NCI-H1105 treated with DMSO at 0.1 percent for 48 hours (cell line): ENCODE measurements around the gene RRAD.
"Not testable (repeated sequence)": the region's sequence is repeated elsewhere in the genome, so short reads cannot be mapped to it uniquely, and the experiment has no call there.

Experiments
- DNase-seq: peaks from one replicate; lab custom pipeline; 2025; lab: John Stamatoyannopoulos, UW

RRAD gene

DNA sequence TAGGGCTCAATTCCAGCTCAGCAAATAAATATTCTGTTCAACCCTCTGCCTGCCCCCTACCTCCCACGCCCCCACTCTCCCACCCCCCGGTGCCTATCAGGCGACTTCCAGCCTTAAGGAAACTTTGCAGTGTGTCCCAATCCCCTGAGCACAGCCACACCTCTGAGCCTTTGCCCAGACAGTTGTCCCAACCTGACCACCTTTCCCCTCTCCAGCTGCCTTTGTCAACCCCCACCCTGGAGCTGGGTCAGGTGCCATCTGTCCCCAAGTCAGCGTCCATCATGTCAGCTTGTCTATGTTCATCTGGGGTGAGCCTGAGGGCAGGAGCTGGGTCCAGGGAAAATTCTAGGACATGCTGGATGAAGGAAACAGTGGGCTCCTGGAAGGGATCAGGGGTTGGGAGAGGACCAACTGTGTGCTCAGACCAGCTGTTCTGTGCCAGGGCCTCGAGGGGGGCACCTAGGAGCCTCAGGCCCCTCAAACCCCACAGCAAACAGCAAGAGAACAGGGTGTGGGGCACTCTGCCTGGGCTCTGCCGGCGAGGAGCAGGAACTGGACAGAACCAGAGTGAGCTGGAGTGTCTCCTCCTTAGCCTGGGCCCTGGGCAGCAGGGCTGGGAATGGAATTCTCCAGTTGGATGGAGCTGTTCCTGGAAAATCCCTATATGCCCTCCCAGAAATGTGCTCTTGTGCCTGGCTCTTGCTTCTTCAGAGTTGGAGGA lies 24.5 kb downstream of the RRAD start:
- no peak for DNase-seq

DNA sequence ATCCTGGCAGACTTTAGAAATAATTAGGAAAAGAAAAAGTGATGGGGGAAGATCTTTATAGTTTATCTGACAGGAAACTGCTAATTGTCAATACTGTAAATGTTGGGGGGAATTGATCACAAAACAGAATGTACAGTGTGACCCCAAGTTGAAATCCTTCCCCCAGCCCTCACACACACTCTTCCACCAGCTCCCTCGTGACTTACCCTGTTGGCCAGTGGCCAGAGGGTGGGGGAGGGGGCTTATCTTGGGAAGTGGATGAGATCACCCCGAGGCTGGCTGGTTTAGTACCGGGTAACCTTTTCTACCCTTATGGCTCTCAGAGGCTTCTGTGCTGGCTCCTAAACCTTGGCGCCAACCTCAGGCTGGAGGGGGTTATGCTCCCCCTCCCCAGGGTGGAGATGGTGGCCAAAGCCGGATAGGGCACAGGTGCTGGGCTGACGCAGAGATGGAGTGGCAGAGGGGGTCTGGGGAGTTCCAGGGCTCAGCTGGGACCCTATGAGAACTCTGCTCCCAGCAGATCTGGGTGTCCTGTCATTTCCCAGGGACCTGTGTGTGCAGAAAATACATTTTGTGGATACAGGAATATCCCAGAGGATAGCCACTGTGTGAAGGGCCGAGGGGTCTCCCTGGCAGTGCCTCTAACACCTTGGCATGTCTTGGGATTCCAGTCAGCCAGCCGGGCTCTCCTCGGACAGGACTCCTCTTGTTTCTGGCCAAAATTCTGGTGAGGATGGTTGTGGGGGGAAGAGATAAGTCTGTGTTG lies 25.2 kb downstream of the RRAD start:
- DNase-seq, result peak; percentile 16

DNA sequence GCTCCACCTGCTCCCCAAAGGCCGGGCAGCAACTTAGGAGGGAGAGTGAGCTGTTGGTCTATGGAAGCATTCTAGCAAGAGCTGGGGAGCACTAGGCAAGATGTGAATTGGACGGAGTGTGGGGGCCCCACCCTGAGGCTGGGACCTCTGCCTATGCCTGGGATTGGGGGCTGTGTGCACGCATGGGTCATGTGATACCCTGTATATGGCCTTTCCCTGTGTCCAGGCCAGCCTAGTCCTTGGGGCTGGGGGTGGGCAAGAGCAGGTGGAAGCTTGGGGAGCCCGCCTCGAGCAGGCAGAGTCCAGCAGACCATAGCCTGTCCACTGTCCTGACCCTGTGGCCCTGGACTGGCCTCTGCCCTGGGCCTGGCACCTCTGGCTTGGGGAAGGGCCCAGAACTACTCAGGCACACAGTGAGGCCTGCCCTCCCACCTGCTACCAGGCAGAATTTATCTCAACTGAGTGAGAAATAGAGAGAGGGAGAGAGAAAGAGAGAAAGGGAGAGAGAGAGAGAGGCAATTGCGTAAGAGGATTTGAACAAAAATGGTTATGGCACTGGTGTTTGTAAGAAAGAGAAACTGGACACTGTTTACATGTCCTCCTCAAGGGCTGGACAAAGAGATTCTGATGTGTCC lies 25.9 kb downstream of the RRAD start:
- DNase-seq, result no peak

GRCh38 chr16:66898933-66899309 lies 26.4 kb downstream of the RRAD start:
- DNase-seq, result no peak

GRCh38 chr16:66898207-66898606 lies 27.1 kb downstream of the RRAD start:
- no peak for DNase-seq

DNA sequence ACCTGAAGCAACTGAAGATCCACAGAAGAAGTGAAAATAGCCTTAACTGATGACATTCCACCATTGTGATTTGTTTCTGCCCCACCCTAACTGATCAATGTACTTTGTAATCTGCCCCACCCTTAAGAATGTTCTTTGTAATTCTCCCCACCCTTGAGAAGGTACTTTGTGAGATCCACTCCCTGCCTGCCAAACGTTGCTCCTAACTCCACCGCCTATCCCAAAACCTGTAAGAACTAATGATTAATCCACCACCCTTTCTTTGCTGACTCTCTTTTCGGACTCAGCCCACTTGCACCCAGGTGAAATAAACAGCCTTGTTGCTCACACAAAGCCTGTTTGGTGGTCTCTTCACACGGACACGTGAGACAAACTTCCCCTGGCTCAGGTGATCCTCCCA lies 28.7 kb downstream of the RRAD start:
- DNase-seq, result not testable (repeated sequence)

- DNase-seq, result no peak
Observed at GRCh38 chr16:66895999-66896398, 29.3 kb downstream of the RRAD start.

DNA sequence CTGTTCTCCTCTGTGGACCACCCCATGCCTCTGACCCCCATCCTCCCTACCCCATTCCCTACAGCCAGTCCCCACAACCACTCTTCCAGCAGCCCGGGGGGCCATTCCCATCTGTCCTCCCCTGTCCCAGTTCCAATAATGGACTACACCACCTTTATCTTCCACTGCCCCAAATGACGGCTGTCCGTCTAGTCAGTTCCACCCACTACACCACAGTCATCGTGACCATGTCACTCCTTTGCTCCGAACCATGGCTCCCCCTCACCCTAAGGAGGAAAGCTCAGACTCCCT lies 29.7 kb downstream of the RRAD start:
- no peak for DNase-seq

DNA sequence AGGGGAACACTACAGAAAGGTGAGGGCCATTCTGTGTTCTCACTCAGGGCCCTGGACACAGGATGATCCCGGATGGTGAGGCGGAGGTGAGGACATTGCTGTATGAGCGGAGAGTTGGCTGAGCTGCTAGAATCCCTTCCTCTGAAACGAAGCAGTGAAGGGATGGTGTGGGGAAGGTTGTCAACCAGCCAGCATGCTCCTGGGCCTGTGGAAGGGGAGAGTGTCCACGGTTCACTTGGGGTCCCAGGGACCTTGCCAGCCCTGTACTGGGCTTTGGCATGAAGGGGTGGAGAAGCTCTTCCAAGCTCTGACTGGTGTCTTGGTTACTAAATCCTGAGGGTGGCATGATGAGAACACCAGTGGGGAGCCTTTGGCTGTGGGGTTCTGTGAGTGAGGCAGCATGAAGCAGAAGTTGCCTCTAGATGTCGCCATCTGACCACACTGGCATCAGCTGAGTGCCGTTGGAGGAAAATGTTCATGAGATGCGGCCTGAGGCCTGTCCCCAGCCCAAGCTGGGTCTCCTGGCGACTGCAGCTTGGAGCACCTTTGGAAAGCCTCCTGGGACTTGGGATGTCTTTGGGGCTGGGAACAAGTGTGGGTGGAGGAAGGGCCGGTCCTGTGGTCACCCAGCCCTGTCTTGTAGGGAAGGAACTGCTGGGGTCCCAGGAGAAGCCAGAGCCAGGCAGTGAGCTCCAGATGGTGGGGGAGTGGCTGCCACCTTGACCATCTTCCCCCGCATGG lies 30.2 kb downstream of the RRAD start:
- DNase-seq, result peak; percentile 38

DNA sequence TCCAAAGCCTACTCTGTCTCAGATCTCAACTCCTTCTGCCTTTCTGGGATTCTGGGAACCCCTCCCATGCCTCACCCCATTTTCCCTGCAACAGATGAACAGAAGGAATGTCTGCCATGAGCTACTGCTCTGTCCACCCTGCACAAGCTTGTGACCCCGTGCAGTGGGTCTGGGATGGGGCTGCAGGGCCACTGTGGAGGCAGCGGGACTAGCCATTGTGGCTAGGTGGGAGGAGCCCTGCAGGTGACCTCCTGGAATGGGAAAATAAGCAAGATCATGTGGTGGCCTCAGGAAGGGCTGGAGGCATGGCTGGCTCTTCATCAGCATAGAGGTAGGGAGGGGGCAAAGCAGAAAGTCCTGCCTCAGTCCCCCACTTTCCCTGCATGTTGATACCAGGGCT lies 31.3 kb downstream of the RRAD start:
- DNase-seq, result no peak

GRCh38 chr16:66891797-66892196 lies 33.5 kb downstream of the RRAD start:
- no peak for DNase-seq

DNA sequence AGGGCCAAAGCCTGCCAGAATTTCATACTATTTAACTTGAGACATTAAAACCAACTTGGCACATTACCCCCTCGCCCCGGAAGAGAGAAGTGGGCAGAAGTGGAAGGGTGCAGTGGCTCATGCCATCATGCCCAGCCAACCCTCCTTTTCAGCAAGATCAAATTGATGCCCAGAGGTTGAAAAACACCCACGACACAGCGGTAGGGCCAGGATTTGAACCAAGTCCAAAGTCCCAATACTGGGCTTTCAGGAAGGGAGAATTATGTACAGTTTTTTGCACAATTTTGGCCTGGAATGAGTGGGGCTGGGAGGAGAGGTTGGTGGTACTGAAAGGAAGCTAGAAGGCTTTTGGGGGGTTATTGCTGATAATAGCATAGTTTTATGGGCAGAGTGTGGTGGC lies 34.0 kb downstream of the RRAD start:
- DNase-seq, result no peak

DNA sequence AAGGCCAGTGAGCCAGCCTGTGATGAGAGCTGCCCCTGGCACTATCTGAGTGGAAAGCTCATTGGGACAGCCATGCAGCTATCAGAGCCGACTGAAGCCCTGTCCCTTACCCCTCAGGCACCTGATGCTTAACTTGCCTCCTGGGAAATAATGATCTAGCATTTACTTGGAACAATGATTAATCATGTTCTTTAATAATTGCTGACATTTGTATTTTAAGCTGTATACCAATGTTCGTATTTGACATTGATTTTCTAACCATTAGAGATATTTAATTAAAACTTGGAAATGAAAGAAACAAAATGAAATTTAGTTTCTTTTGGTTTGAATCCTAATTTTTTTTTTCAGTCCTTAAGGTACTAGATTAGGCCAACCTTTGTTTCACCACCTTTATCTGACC lies 34.5 kb downstream of the RRAD start:
- DNase-seq, result no peak

- DNase-seq, result no peak
Observed at GRCh38 chr16:66889622-66890021, 35.7 kb downstream of the RRAD start.

DNA sequence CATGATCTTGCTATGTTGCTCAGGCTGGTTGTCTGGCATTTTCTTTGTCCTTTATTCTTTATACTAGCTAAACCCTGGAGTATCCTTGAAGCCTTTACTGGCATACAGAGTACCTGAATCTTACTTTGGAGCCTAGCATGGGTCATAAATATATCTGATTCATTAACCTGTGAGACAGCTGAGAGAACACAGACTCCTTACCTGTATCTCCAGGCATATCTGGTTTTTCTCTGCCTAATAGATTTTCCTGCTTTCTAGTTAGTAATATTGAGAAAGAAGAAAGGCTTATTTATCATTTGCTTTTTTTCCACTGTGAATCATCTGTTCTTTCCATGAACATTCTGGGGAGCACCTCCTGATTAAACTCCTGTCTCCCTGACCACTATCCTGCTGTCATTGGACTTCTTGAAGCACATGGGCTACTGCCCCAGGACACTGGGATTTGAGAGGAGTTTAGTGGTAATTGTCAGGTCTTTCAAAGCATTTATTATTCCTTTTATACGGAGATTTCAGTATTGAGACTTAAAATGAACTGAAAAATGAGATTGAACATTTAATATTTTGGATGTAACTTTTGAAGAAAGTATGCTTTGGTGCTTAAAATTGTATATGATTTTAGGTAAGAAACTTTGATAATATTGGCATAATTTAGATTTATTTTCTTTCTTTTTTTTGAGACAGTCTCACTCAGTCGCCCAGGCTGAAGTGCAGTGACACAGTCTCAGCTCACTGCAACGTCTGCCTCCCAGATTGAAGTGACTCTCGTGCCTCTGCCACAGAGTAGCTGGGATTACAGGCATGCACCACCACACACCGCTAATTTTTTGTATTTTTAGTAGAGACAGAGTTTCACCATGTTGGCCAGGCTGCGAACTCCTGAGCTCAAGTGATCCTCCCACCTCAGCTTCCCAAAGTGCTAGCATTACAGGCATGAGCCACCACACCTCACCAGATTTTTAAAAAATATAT lies 36.4 kb downstream of the RRAD start:
- no peak for DNase-seq

GRCh38 chr16:66886914-66887313 lies 38.4 kb downstream of the RRAD start:
- no peak for DNase-seq

- no peak for DNase-seq
Observed at GRCh38 chr16:66886321-66886720, 39.0 kb downstream of the RRAD start.

DNA sequence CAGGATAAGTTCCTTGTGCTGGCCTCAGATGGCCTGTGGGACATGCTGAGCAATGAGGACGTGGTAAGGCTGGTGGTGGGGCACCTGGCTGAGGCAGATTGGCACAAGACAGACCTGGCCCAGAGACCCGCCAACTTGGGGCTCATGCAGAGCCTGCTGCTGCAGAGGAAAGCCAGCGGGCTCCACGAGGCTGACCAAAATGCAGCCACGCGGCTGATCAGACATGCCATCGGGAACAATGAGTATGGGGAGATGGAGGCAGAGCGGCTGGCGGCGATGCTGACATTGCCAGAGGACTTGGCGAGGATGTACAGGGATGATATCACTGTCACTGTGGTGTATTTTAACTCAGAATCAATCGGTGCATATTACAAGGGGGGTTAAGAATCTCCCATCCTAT lies 39.8 kb downstream of the RRAD start:
- DNase-seq, result no peak

- DNase-seq, result no peak
Observed at GRCh38 chr16:66882702-66883101, 42.6 kb downstream of the RRAD start.

DNA sequence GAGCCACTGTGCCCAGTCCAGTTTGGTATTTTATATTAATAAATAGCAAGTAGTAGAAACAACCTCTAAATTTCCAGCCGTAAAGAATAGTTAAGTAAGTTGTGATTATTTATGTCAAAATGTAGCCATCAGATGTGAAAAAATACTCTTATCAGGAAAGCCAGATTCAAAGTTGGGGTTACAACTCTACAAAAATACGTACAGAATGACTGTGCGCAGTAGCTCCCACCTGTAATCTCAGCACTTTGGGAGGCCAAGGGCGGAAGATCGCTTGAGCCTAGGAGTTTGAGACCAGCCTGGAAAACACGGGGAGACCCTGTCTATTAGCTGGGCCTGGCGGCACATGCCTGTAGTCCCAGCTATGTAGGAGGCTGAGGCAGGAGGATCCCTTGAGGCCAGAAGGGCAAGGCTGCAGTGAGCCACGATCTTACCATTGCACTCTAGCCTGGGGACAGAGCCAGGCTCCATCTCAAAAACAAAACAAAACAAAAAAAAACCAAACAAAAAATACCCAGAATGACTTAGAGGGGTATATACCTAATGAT lies 43.3 kb downstream of the RRAD start:
- no peak for DNase-seq

- DNase-seq, result no peak
Observed at GRCh38 chr16:66881560-66881959, 43.8 kb downstream of the RRAD start.
